GM19468 (cell line): Measurements from ENCODE around the gene MTRFR.
"Not testable (repeated sequence)": the region's sequence is repeated elsewhere in the genome, so short reads cannot be mapped to it uniquely, and the experiment has no call there.

Source experiments
- ATAC-seq: cut with Tn5 transposase; IDR thresholded peaks from one replicate; pipeline ENCODE4 v1.9.1; 2021; ENCODE audit warnings: mild to moderate bottlenecking, moderate library complexity, moderate number of reproducible peaks; ENCODE audit not compliant: unreplicated experiment; ENCODE audit errors: extremely low read depth

MTRFR gene

DNA sequence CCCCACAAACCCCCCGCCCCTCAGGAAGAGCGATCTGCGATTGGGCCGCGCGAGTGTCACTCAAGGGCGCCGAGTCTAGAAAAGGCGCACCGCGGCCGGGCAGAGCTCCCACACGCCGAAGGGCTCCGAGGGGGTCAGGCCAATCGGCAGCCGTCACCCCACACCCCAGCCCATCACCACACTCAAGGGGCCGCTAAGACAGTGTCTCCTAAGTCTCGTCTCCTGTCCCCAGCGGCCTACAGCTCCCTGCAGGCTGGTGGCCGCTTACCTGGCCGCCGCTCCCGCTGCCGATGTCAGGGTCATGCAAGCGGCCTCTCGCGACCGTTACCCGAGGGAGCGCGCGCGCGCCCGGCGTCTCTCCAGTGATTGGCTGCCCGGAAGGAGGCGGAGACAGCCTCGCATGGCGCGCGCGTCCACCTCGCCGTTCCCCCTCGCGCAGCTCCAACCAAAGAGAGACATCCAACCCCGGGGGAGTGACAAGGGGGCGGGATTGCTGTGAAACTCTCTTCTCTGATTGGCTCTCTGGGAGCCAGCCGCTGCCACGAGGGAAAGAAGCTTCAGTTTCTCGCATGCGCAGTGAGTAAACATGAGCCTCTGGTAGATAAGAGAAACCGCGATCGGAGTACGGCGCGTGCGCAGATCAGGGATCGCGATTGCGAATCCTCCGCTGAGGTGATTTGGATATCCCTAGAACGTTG, at the start of gene MTRFR, which contains the start of gene MPHOSPH9:
Gene MTRFR, plus strand, starts transcription at position 630 of the 698 bp plus-strand sequence. CDS start 20,239 bp downstream, outside the sequence.
Gene MPHOSPH9, minus strand, starts transcription at position 335 of the 698 bp plus-strand sequence. CDS start 2,777 bp downstream, outside the sequence.
- peak; percentile 69 for ATAC-seq

DNA sequence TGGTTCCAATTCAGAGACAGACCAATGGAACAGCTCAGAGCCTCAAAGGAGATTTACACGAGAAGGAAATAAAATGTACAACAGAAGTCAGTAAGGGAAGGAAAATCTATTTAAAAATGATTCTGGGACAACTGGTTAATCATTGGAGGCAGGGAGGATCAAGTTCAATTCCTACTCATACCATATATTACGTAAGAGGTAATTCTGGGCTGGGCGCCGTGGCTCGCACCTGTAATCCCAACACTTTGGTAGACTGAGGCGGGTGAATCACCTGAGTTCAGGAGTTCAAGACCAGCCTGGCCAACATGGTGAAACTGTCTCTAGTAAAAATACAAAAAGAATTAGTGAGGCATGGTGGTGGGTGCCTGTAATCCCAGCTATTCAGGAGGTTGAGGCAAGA, 45.6 kb upstream of the MTRFR start:
- ATAC-seq, result no peak

DNA sequence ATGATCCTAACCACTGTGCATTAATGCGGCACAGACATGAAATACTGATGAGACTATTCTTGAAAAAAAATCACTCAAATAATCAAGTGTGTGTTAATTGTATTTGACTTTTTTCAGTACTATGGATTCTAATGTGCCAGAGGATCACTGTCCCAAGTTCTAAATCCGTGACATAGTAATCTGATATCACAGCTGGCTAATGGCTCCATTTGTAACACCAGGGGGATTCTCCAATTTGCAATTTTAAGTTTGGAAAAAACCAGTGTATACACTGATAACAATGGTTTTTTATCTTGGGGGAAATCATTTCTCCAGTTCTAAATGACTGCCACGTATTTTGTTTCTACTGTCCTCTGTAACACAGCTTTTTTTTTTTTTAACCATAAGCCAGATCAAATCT, 33.3 kb upstream of the MTRFR start:
- ATAC-seq, result no peak

DNA sequence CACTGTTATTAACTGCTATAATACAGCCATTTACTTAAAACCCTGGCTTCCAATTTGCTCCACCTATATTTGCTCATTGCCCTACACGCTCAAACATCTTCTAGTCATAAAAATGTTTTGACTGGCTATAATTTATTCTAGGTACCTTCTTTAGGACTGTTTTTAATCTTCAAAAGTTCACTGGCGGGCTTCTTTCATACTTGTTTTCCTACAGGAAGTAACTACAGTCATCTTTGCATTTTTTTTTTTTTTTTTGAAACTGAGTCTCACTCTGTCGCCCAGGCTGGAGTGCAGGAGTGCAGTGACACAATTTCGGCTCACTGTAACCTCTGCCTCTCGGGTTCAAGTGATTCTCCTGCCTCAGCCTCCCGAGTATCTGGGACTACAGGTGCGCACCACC, 32.8 kb upstream of the MTRFR start:
- no peak for ATAC-seq

DNA sequence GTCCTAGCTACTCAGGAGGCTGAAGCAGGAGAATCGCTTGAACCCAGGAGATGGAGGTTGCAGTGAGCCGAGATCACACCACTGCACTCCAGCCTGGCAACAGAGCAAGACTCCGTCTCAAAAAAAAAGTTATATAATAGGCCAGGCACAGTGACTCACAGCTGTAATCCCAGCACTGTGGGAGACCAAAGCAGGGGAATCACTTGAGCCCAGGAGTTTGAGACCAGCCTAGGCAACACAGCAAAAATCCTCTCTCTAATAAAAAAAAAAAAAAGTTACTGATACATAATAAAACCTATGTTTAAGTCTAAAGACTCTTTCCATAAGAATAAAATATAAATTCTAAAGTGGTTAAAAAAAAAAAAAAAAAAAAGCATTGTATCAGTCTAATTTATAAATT, 26.4 kb upstream of the MTRFR start:
- ATAC-seq, result not testable (repeated sequence)

DNA sequence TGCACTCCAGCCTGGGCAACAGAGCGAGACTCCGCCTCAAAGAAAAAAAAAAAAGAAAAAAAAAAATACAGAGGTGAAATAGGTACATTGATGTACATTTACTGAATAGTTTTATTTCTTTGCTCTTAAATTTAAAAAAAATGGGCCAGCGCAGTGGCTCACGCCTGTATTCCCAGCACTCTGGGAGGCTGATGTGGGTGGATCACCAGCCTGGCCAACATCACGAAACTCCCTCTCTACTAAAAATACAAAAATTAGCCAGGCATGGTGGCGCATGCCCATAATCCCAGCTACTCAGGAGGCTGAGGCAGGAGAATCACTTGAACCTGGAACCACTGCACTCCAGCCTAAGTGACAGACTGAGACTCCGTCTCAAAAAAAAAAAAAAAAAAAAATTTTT, 25.4 kb upstream of the MTRFR start:
- ATAC-seq, result not testable (repeated sequence)

DNA sequence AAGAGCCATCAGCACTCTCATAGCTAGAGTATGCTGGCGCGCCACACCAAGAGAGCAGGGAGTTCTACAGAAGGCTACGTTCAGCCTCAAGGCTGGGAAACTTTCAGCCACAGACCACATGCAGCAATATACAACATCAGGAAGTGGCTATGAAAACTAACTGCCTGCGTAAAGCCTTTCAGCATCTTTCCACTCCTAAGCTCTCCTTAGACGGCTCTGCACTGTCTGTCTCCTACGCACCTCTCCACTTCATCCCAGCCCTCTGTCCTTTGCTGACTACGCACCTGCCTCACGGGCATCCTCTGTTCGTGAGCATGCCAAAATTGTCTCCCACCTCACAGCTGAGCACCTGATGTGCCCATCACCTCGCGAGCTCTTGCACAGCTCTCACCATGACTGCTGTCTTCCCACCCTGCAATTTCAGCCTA, 10.0 kb upstream of the MTRFR start:
- ATAC-seq, result no peak

DNA sequence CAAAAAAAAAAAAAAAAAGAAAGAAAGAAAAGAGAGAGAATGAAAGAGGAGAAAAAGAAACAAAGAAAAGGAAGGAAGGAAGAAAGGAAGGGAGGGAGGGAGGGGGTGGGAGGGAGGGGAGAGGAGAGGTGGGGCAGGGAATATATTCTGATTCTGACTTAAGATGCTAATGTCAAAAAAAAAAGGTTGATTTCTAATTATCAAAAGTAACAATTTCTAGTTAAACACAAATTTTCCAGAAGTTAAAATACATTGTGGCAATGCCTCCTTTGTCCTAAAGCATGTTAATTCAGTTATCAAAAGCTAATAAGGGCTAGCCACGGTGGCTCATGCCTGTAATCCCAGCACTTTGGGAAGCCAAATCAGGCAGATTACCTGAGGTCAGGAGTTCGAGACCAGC, 7.8 kb upstream of the MTRFR start:
- ATAC-seq, result no peak

DNA sequence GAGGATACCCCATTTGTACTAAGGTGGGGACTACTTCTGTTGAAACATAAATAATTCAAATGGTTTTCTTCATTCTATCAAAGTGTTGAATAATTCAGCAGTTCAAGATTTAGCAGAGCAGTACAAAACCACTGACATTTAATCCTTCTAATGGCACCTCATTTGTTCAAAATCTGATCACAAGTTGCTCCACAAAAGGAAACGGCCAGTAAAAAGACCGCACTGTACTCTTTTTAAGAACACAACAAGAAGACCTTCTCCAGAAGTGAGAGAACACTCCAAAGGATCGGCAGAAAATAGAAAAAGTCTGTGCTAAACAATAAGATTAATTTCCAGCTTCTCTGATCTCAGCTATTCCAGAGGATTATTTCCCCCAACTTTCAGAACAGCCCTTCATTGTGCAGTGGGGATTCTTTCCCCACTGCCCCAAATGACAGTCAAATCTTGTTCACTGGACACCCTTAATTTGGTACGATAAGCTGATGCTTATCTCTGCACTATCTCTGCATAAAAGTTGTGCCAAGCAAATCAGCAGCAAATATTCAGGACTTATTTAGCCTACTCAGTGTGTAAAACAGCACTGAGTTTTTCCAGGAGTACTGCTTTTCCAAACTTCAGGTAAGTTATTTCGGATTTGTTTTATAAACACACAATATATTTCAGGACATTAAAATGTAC, 5.5 kb upstream of the MTRFR start:
- ATAC-seq, result no peak

DNA sequence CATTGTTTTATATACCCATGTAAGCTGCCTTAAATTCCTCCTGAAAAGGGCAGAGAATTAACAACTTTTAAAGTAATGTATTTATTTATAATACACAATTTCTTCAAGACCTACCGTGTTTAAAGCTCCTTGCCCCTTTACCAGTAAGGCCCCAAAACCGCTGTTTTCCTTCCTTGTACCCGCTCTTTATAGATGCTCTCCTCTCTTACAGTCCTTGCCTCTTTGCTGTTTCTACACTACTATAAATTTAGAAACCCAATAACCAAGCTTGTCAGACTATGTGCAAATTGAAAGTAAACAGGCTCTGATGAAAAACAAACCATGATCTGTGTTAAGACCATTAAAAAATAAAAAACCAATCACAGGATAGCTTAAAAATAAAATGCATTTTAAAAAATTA, 4.2 kb upstream of the MTRFR start:
- no peak for ATAC-seq

DNA sequence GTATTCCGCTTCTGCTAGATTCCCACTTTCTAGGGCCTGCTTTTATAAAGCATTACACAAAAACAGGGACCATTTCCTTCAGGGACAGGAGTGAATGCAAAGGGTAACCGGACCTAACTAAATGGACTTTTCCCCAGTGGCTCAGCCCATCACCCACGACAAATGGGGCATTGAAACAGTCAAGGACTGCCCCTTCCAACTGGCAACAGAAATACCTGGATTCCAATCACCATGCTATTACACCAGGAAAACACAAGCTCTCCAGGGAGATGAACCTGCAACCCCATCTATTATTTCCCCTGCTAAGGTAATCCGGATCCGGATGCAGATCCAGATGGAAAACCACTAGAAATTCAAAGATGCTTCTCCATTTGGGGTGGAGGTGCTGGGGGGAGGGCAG, 1.3 kb upstream of the MTRFR start:
- no peak for ATAC-seq

DNA sequence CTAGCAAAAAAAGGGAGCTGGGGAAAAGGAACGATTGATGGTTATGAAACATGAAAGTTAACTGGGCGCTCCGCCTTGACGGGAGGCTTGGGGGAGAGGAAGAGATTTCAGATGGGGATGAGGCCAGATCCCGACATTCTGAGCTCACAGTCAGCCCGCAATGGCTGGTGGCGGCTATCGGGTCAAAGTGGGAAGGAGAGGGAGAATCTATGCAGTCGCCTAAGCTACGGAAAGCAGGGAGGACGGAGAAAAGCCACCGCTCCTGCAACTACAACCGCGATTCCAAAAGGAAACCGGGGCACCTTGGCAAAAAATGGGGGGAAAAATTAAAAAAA, 797 bp upstream of the MTRFR start:
- ATAC-seq, result no peak

DNA sequence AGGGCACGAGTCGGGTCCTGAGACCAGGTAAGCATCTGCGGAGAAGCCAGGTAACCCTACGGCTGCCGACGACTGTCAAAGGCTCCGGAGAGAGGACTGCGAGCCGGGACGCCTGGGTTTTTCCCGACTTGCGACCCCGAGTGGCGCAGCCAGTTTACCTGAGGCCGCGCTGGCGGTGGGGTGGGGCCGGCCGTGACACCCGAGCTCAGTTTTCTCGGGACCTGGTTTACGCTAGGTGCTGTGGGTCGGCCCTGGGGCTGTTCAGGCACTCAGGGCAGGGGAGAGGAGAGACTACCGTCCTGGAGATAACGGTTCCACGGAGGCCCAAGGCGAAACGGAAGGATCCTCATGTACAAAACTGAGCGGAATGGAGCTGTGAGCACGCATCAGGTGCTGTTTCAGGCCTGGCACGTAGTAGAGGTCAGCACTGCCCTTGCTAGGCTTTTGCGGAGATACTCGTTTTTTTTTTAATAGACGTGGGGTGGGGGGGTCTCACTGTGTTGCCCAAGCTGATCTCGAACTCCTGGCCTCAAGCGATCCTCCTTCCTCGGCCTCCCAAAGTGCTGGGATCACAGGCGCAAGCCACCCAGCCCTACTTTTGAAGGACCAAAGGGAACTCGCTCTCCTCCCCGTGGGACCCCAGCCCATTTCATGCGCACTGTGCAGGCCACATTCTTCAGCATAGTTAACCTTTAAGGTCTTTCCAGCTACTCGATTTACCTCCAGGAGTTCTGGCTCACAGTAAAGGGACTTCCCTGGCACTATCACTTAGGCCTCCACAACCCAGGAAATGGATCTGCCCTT, 471 bp downstream of the MTRFR start:
- ATAC-seq, result no peak

DNA sequence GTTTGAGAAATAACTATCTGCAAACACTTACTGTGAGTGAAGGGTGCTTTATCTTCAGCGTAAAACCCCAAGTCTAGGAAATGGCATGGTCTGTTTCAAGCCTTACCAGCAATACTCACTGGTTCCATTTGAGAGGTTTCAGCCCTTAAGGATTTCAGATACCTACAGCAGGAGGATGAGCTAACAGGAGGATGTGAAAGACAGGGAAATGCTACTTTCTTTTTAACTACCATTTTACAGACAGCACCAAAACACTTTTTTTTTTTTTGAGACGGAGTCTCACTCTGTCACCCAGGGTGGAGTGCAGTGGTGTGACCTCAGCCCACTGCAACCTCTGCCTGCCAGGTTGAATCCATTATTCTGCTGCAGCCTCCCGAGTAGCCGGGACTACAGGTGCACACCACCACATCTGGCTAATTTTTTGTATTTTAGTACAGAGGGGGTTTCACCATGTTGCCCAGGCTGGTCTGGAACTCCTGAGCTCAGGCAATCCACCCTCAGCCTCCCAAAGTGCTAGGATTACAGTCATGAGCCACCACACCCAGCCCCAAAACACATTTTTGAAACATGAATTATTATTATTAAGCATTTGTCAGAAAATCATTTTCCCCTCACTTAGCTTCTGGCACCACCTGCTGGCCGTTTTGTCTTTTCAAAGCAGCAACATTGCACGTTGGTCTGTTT, 4.6 kb downstream of the MTRFR start:
- no peak for ATAC-seq

DNA sequence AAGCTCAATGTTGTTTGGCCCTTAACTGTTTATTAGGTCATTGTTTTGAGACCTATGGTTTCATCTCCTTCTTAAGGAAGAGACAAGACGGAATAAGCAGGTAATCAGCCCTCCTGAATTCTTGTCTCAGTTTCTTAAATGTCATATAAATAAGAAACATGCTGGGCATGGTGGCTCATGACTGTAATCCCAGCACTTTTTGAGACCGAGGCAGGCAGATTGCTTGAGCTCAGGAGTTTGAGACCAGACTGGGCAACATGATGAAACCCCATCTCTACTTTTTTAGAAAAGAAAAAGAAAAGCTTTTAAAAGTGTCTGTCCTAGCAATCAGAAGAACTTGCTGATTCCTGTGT, 5.1 kb downstream of the MTRFR start:
- ATAC-seq, result no peak

DNA sequence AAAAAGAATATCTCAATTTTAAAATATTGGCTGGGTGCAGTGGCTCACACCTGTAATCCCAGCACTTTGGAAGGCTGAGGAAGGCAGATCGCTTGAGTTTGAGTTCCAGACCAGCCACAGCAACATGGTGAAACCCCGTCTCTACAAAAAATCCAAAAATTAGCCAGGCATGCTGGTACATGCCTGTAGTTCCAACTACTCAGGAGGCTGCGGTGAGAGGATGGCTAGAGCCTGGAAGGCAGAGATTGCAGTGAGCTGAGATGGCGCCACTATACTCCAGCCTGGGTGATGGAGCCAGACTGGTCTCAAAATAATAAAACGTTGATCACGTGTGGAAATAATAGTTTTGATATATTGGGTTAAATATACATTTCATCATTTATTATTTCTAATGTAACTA, 5.7 kb downstream of the MTRFR start:
- ATAC-seq, result no peak

DNA sequence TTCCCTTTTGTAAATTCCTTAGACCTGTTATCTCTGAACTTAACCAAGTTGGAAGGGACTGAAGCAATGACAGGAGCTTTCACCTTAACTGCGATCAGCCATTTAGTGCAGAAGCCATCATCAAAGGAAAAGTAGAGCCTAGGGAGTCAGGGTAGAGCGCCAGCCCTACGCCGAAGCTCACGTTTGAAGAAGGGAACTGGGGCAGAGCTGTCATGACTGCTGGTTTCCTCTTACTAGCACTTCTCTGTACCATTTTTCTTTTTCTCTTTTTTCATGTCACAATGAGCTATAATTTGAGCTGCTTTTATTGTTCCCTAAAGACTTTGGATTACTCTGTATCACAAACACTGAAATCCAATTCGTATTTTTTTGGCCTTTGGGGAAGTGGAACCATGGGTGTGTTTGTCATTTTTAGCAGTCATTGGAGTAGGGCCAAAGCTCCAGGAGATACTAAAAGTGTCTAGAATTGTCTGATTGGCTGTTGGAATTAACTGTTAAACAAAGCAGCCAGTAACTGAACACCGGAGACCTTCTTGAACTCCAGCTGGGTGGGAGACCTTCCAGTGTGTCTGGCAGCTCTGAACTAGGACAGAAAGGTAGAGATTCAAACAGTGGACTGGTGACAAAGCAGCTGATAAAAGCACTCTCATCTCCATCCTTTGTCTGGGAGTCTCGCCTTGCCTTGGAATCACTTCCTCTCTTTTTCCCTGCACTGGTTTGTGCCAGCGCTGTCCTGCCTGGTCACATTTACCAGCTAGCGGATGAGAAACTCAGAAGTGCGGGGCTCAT, 9.1 kb downstream of the MTRFR start:
- no peak for ATAC-seq

DNA sequence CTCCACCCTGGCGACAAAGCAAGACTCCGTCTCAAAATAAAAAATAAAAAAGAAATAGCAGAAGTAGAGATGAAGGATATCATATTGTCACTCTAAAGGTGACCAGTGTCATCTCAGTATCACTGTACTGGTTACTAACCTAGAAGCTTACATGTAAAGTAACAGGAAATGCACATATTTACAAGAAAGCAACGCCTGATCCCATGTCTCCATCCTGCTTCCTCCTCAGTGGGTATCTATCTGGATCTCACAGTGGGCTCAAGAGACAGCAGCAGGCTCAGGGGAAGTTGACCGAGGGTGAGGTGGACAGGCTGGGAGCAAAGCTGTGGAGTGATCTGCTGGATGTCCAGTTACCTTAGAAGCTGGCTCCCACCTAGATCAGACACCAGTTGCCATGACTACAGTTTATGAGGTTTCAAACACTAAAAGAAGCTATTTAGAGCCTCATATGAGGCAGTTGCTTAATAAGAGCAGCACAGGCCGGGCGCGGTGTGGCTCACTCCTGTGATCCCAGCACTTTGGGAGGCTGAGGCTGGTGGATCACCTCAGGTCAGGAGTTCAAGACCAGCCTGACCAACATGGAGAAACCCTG, 10.5 kb downstream of the MTRFR start:
- ATAC-seq, result no peak

DNA sequence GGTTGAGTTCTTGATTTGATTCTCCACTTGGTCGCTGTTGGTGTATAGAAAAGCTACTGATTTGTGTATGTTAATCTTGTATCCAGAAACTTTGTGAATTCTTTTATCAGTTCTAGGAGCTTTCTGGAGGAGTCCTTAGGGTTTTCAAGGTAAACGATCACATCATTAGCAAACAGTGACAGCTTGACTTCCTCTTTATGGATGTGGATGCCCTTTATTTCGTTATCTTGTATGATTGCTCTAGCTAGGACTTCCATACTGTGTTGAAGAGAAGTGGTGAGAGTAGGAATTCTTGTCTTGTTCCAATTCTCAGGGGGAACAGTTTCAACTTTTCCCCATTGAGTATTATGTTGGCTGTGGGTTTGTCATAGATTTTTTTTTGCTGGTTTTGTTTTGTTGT, 12.4 kb downstream of the MTRFR start:
- no peak for ATAC-seq

DNA sequence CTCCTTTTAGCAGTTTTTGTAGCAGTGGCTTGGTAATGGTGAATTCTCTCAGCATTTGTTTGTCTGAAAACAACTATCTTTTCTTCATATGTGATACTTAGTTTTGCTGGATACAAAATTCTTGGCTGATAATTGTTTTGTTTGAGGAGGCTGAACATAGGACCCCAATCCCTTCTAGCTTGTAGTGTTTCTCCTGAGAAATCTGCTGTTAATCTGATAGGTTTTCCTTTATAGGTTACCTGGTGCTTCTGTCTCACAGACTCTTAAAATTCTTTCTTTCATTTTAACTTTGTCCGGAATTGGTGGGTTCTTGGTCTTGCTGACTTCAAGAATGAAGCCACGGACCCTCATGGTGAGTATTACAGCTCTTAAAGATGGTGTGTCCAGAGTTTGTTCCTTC, 14.9 kb downstream of the MTRFR start:
- ATAC-seq, result not testable (repeated sequence)
